H1 (cell line): ENCODE data around the gene MYH7. TPM values are rescaled to one million over a fixed set of nuclear protein-coding genes. Genes with fewer than 3 reads are reported as not detected.

ENCODE experiments used
- CTCF ChIA-PET: fragments of 300-600 bp; sonication (Branson Sonifier 250); formaldehyde crosslinking; loops from one replicate; lab custom pipeline; 2021; ENCODE audit not compliant: partially characterized antibody; lab: Charles Lee
- POLR2A ChIA-PET: fragments of 300-600 bp; sonication (Branson Sonifier 250); formaldehyde crosslinking; loops from one replicate; lab custom pipeline; 2021; ENCODE audit warnings: inconsistent platforms; ENCODE audit not compliant: partially characterized antibody; lab: Charles Lee
- DNase-seq, 2 experiments: peaks; one replicate each; pipeline versions ENCODE4 v3.0.0 to v3.0.0-alpha.2; 2010 to 2022; ENCODE audit warnings: low spot score in 2 of 2, low read depth in 1 of 2, mixed read lengths in 1 of 2
- FAIRE-seq: peaks from 2 replicates; lab custom pipeline; 2011; peaks lifted over from hg19 to GRCh38; lab: Jason Lieb, UNC
- H2AFZ ChIP-seq: 2 replicates; pipeline ENCODE4 v1.8.1; 2012; ENCODE audit warnings: low read length, inconsistent platforms
- H2AK5ac ChIP-seq: 2 replicates; pipeline ENCODE4 v1.6.1; 2013; ENCODE audit warnings: low read depth, low read length
- H2BK120ac ChIP-seq: replicated peaks from 2 replicates; pipeline ENCODE3; 2013; ENCODE audit warnings: low read depth, low read length, inconsistent platforms
- H2BK12ac ChIP-seq: 2 replicates; pipeline ENCODE4 v1.6.1; 2013; ENCODE audit warnings: low read depth, low read length
- H2BK15ac ChIP-seq: 2 replicates; pipeline ENCODE4 v1.6.1; 2013; ENCODE audit warnings: low read length
- H2BK20ac ChIP-seq: 2 replicates; pipeline ENCODE4 v1.6.1; 2013; ENCODE audit warnings: low read length
- H2BK5ac ChIP-seq: 2 replicates; pipeline ENCODE4 v1.6.1; 2013; ENCODE audit warnings: low read depth, low read length
- H3K14ac ChIP-seq: 2 replicates; pipeline ENCODE4 v1.6.1; 2013; ENCODE audit warnings: inconsistent platforms; ENCODE audit not compliant: insufficient read length
- H3K18ac ChIP-seq: 2 replicates; pipeline ENCODE4 v1.6.1; 2013; ENCODE audit warnings: low read length; ENCODE audit errors: extremely low read depth
- H3K23ac ChIP-seq: 2 replicates; pipeline ENCODE4 v1.6.1; 2013; ENCODE audit warnings: inconsistent platforms; ENCODE audit not compliant: insufficient read length
- H3K23me2 ChIP-seq: 2 replicates; pipeline ENCODE4 v1.6.1; 2013; ENCODE audit warnings: low read depth, low read length
- H3K27ac ChIP-seq: 2 replicates; pipeline ENCODE4 v1.6.1; 2011; ENCODE audit warnings: low read depth, low read length, inconsistent platforms
- H3K27me3 ChIP-seq, 4 experiments: replicated peaks in 1 of 4; 1 replicate in 1 of 4; 2 replicates in 3 of 4; pipeline versions ENCODE4 v1.6.1 to v1.8.1; 2011 to 2013; ENCODE audit warnings: low read length in 3 of 4, mild to moderate bottlenecking in 3 of 4, inconsistent platforms in 2 of 4, mixed read lengths in 2 of 4, moderate library complexity in 1 of 4; ENCODE audit not compliant: control insufficient read depth in 3 of 4, insufficient read depth in 3 of 4; ENCODE audit errors: extremely low read depth in 1 of 4
- H3K36me3 ChIP-seq, 4 experiments: 2 replicates each; pipeline versions ENCODE4 v1.6.1 to v1.8.1; 2011 to 2013; ENCODE audit warnings: mild to moderate bottlenecking in 4 of 4, low read length in 3 of 4, moderate library complexity in 2 of 4, control low read depth in 1 of 4, inconsistent platforms in 1 of 4; ENCODE audit not compliant: insufficient read depth in 4 of 4, control insufficient read depth in 2 of 4
- H3K4ac ChIP-seq: replicated peaks from 2 replicates; pipeline ENCODE3; 2013; ENCODE audit warnings: low read length, low read depth, mixed read lengths, inconsistent platforms; ENCODE audit not compliant: insufficient read length
- H3K4me1 ChIP-seq, 4 experiments: replicated peaks in 1 of 4; 1 replicate in 1 of 4; 2 replicates in 3 of 4; pipeline versions ENCODE4 v1.6.1 to v1.8.1; 2011 to 2013; ENCODE audit warnings: low read length in 3 of 4, inconsistent platforms in 2 of 4, mixed read lengths in 1 of 4; ENCODE audit not compliant: insufficient read depth in 4 of 4, control insufficient read depth in 3 of 4
- H3K4me2 ChIP-seq, 2 experiments: 2 replicates each; pipeline versions ENCODE4 v1.6.1 to v1.8.1; 2011 to 2013; ENCODE audit warnings: low read depth in 2 of 2, low read length in 2 of 2, control low read depth in 1 of 2, inconsistent platforms in 1 of 2, mild to moderate bottlenecking in 1 of 2; ENCODE audit not compliant: insufficient read depth in 1 of 2
- H3K4me3 ChIP-seq, 4 experiments: fragments of 200-600, 300-600 bp in 1 of 4; sonication (generic), shearing (Covaris generic), sonication (Bioruptor Twin) in 1 of 4; 2 replicates each; pipeline versions ENCODE4 v1.5.1 to v1.8.1; 2011 to 2016; ENCODE audit warnings: low read length in 4 of 4, low read depth in 3 of 4, control low read depth in 2 of 4, inconsistent platforms in 2 of 4, mild to moderate bottlenecking in 2 of 4, mixed read lengths in 1 of 4, moderate library complexity in 1 of 4; ENCODE audit not compliant: insufficient read depth in 2 of 4; ENCODE audit errors: extremely low read depth in 1 of 4
- H3K56ac ChIP-seq: replicated peaks from 2 replicates; pipeline ENCODE3; 2013; ENCODE audit warnings: low read depth, mild to moderate bottlenecking, mixed read lengths, low read length, inconsistent platforms; ENCODE audit not compliant: insufficient read length
- H3K79me1 ChIP-seq: 2 replicates; pipeline ENCODE4 v1.6.1; 2013; ENCODE audit warnings: low read depth, low read length, control low read depth
- H3K79me2 ChIP-seq, 2 experiments: 2 replicates each; pipeline versions ENCODE4 v1.6.1 to v1.8.1; 2012 to 2013; ENCODE audit warnings: low read length in 2 of 2, mild to moderate bottlenecking in 2 of 2, inconsistent platforms in 1 of 2; ENCODE audit not compliant: insufficient read depth in 2 of 2, control insufficient read depth in 1 of 2
- H3K9ac ChIP-seq, 4 experiments: replicated peaks in 1 of 4; 1 replicate in 1 of 4; 2 replicates in 3 of 4; pipeline versions ENCODE4 v1.6.1 to v1.8.1; 2011 to 2013; ENCODE audit warnings: low read depth in 3 of 4, low read length in 3 of 4, control low read depth in 2 of 4, mild to moderate bottlenecking in 2 of 4, moderate library complexity in 2 of 4, inconsistent platforms in 1 of 4; ENCODE audit errors: extremely low read depth in 1 of 4
- H3K9me3 ChIP-seq, 2 experiments: 2 replicates each; pipeline versions ENCODE4 v1.6.1 to v1.8.1; 2012 to 2013; ENCODE audit warnings: mild to moderate bottlenecking in 2 of 2, moderate library complexity in 2 of 2, control low read depth in 1 of 2, inconsistent platforms in 1 of 2, low read depth in 1 of 2, low read length in 1 of 2, mixed read lengths in 1 of 2; ENCODE audit not compliant: insufficient read depth in 2 of 2
- H4K20me1 ChIP-seq, 2 experiments: replicated peaks in 1 of 2; 2 replicates each; pipeline versions ENCODE3 to v1.8.1; 2011 to 2013; ENCODE audit warnings: inconsistent platforms in 2 of 2, low read length in 2 of 2, mild to moderate bottlenecking in 1 of 2; ENCODE audit not compliant: insufficient read depth in 2 of 2, control insufficient read depth in 1 of 2
- H4K5ac ChIP-seq: 2 replicates; pipeline ENCODE4 v1.6.1; 2013; ENCODE audit warnings: low read length, low read depth, mixed read lengths, inconsistent platforms; ENCODE audit not compliant: insufficient read length
- H4K8ac ChIP-seq: 2 replicates; pipeline ENCODE4 v1.8.0; 2013; ENCODE audit warnings: mild to moderate bottlenecking, moderate library complexity, low read length, inconsistent platforms; ENCODE audit not compliant: insufficient read depth; ENCODE audit errors: extremely low read depth
- H4K91ac ChIP-seq: replicated peaks from 2 replicates; pipeline ENCODE3; 2013; ENCODE audit warnings: low read length, mixed read lengths, inconsistent platforms; ENCODE audit not compliant: insufficient read length
- CBX5 ChIP-seq: fragments of 300-800, 300-1000 bp; sonication (generic); IDR thresholded peaks from 2 replicates; pipeline ENCODE4 v1.7.1; 2016; ENCODE audit warnings: antibody characterized with exemption, low read length, low read depth
- CEBPB ChIP-seq: IDR thresholded peaks from 2 replicates; pipeline ENCODE4 v1.6.1; 2012; ENCODE audit warnings: low read depth, low read length
- CHD2 ChIP-seq: IDR thresholded peaks from 2 replicates; pipeline ENCODE4 v1.6.1; 2012; ENCODE audit warnings: low read length, improper control_type of control experiment
- CREB1 ChIP-seq: IDR thresholded peaks from 2 replicates; pipeline ENCODE4 v1.6.1; 2012; ENCODE audit warnings: inconsistent platforms
- E2F6 ChIP-seq: IDR thresholded peaks from 2 replicates; pipeline ENCODE4 v1.6.1; 2012; ENCODE audit warnings: inconsistent platforms
- GTF2F1 ChIP-seq: IDR thresholded peaks from 2 replicates; pipeline ENCODE4 v1.6.1; 2012; ENCODE audit warnings: low read depth, low read length, improper control_type of control experiment, borderline replicate concordance
- RBBP5 ChIP-seq: IDR thresholded peaks from 2 replicates; pipeline ENCODE4 v1.7.1; 2012; ENCODE audit warnings: low read depth, mild to moderate bottlenecking, inconsistent platforms, low read length, moderate library complexity, borderline replicate concordance
- RNF2 ChIP-seq: fragments of 200-900, 300-1000 bp; sonication (generic); IDR thresholded peaks from 2 replicates; pipeline ENCODE4 v1.7.1; 2016; ENCODE audit warnings: borderline replicate concordance, low read depth, mild to moderate bottlenecking, antibody characterized with exemption, low read length; ENCODE audit not compliant: poor library complexity, severe bottlenecking; ENCODE audit errors: missing control alignments
- SP4 ChIP-seq: IDR thresholded peaks from 2 replicates; pipeline ENCODE4 v1.6.1; 2012; ENCODE audit warnings: low read length, inconsistent platforms
- WGBS, 2 experiments: shearing (Covaris generic) in 1 of 2; methylation state at CpG; one replicate each; pipeline versions ENCODE4 v1.1.6 to v1.1.7; 2013 to 2015; ENCODE audit warnings: low lambda C conversion rate in 2 of 2, mixed read lengths in 2 of 2, inconsistent platforms in 1 of 2, low coverage in 1 of 2, missing lambda C conversion rate in 1 of 2; ENCODE audit not compliant: insufficient replicate concordance in 2 of 2, insufficient coverage in 1 of 2, insufficient read length in 1 of 2; ENCODE audit errors: extremely low coverage in 1 of 2, missing lambda C conversion rate in 1 of 2; 5-methylcytosine and 5-hydroxymethylcytosine counted together
- polyA plus RNA-seq, 7 experiments: library from polyadenylated mRNA; depleted of rRNA in 3 of 7; stranded (reverse) in 5 of 7; unstranded in 2 of 7; fragments of >200 nt in 5 of 7; fragments of 200-250 nt in 2 of 7; gene quantifications; 1 replicate in 5 of 7; 2 replicates in 1 of 7; 4 replicates in 1 of 7; pipeline versions ENCODE4 v1.2.1 to v1.2.3, GENCODE V29; 2011 to 2013; ENCODE audit warnings: missing spikeins in 2 of 7, mixed read lengths in 2 of 7
- total RNA-seq: library from RNA; stranded (reverse); fragmentation: NEBNext Ultra II Directional; extraction: Animal tissue kit (Norgen Biotek cat#: 25700); gene quantifications from 2 replicates; pipeline ENCODE4 v1.2.1, GENCODE V29; 2021
- TF ChIP-seq, protein P1 (sequence below), 3 experiments: IDR thresholded peaks; 1 replicate in 2 of 3; 2 replicates in 1 of 3; pipeline versions ENCODE4 v1.5.1 to v1.6.1; 2011; ENCODE audit warnings: low read length in 3 of 3, mild to moderate bottlenecking in 3 of 3, inconsistent platforms in 2 of 3, low read depth in 1 of 3, moderate library complexity in 1 of 3; ENCODE audit not compliant: insufficient read depth in 1 of 3; ENCODE audit errors: control extremely low read depth in 1 of 3

MYH7 gene
- total and polyA plus RNA-seq, 2 of the 8 experiments (the other 6 are each of a cell fraction or from before 2014, with no cell fraction given) = not detected

GRCh38 chr14:23405096-23405495 is 30.4 kb downstream of the MYH7 start:
- CTCF ChIA-PET = interaction anchor here (2.2 kb wide), 1 partner anchor 25 kb away, joined by 5 read pairs; no protein-coding TSS in a partner anchor
- Histone ChIP-seq H4K5ac (no peak overlapping the region), H3K4me1 (no peaks in the 10 kb centered on the region; a peak in 1 of 7 replicates), H3K23ac (no peak overlapping the region), H4K8ac (no peak overlapping the region), H3K79me1 (no peaks in the 10 kb centered on the region), H3K79me2 (no peaks in the 10 kb centered on the region), H2BK5ac (no peak overlapping the region), H2BK120ac (no peak overlapping the region), H3K9ac (no peak overlapping the region)
- FAIRE-seq (no peak), DNase-seq (no peak)
- 93% methylated on average over 10 of the region's 10 CpGs; no CpG with 5 or more reads in 1 of the 2 experiments for WGBS, 2 experiments
- TF ChIP-seq SP4 = no peak
- TF ChIP-seq RNF2 = no peak
- TF ChIP-seq, protein P1, sequence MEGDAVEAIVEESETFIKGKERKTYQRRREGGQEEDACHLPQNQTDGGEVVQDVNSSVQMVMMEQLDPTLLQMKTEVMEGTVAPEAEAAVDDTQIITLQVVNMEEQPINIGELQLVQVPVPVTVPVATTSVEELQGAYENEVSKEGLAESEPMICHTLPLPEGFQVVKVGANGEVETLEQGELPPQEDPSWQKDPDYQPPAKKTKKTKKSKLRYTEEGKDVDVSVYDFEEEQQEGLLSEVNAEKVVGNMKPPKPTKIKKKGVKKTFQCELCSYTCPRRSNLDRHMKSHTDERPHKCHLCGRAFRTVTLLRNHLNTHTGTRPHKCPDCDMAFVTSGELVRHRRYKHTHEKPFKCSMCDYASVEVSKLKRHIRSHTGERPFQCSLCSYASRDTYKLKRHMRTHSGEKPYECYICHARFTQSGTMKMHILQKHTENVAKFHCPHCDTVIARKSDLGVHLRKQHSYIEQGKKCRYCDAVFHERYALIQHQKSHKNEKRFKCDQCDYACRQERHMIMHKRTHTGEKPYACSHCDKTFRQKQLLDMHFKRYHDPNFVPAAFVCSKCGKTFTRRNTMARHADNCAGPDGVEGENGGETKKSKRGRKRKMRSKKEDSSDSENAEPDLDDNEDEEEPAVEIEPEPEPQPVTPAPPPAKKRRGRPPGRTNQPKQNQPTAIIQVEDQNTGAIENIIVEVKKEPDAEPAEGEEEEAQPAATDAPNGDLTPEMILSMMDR (IDR thresholded peaks at IDR 0.05; ENCODE audit: control extremely low read depth in 1 of 3, insufficient read depth in 1 of 3, low read depth in 1 of 3, low read length in 3 of 3) = no peak
- no peak for TF ChIP-seq CREB1
- no peak for TF ChIP-seq CBX5
- TF ChIP-seq E2F6 = no peak
- no peak for TF ChIP-seq CEBPB
- no peak for TF ChIP-seq CHD2
- no peak for TF ChIP-seq GTF2F1
- no peak for TF ChIP-seq RBBP5
- TF ChIP-seq, all 59 proteins: peak for 0
- Histone ChIP-seq H3K27me3 (no peaks in the 10 kb centered on the region; a peak in 3 of 7 replicates), H3K36me3 (no peaks in the 10 kb centered on the region), H2BK15ac (no peak overlapping the region), H3K14ac (no peak overlapping the region), H3K56ac (no peak overlapping the region), H2AFZ (no peak overlapping the region), H4K20me1 (peaks cover 0 to 2% of the 10 kb centered on the region in 2 experiments), H3K4me3 (no peak overlapping the region), H3K4me2 (no peak overlapping the region; a peak in 1 of 4 replicates), H3K4ac (no peak overlapping the region), H2AK5ac (no peak overlapping the region), H3K18ac (no peak overlapping the region), H3K23me2 (no peaks in the 10 kb centered on the region), H4K91ac (no peak overlapping the region), H2BK20ac (no peak overlapping the region), H2BK12ac (no peak overlapping the region), H3K9me3 (no peaks in the 10 kb centered on the region), H3K27ac (no peak overlapping the region)
- POLR2A ChIA-PET = interaction anchor here (0.6 kb wide), 1 partner anchor 13 kb away, joined by 3 read pairs; no protein-coding TSS in a partner anchor
